NCI-H1092 treated with DMSO at 0.1 percent for 48 hours (cell line): ENCODE results near the gene ADARB2.
"Not testable (repeated sequence)": the region's sequence is repeated elsewhere in the genome, so short reads cannot be mapped to it uniquely, and the experiment has no call there.

ENCODE experiments used
- DNase-seq: peaks from one replicate; lab custom pipeline; 2025; lab: John Stamatoyannopoulos, UW

Gene ADARB2

DNA sequence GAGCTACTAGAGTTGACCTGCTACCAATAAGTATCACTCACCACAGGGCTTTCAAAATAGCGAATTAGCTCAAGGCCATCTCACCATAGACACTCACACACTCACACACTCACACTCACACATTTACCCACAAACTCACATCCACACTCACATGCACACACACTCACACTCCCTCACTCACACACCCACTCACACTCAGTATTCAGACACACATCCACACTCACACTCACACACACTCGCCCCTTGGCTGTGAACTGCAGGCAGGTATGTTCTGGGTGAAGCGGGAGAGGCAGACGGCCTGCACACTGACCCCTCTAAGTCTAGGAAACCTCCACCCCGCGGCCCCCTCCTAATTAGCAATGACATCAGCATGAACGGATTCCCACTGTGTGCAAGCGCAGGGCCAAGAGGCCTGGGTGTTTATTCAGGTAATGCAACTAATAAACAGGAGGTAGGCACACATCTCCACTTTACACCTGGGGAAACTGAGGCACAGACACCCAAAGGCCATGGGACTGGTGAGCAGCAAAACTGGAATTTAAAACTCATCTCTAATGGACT is 94.6 kb downstream of the ADARB2 start:
- DNase-seq, result no peak

DNA sequence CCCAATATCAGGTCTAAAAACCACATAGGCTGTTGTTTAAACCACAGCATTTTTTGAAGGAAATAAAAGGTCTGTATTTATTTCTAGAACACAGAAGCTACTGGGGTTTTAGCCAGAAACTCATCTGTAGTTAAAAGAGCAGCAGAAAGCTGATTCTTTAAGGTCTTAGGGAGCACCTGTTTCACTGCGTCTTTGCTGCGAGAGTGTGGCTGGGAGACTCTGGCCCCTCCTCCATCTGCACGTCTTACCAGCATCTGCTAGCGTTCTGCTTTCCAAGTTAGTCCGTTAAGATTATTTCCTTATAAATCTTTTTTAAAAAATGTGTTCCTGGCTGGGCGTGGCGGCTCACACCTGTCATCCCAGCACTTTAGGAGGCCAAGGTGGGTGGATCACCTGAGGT is 95.9 kb downstream of the ADARB2 start:
- no peak for DNase-seq

- peak; percentile 92 for DNase-seq
Measured at GRCh38 chr10:1638889-1639419, 98.4 kb downstream of the ADARB2 start.

- DNase-seq, result no peak
Measured at GRCh38 chr10:1635340-1635739, 102.0 kb downstream of the ADARB2 start.

GRCh38 chr10:1634239-1634638 is 103.1 kb downstream of the ADARB2 start:
- DNase-seq, result no peak

GRCh38 chr10:1633783-1634182 is 103.5 kb downstream of the ADARB2 start:
- no peak for DNase-seq

- no peak for DNase-seq
Measured at GRCh38 chr10:1632596-1632995, 104.7 kb downstream of the ADARB2 start.

- DNase-seq, result no peak
Measured at GRCh38 chr10:1632141-1632540, 105.2 kb downstream of the ADARB2 start.

DNA sequence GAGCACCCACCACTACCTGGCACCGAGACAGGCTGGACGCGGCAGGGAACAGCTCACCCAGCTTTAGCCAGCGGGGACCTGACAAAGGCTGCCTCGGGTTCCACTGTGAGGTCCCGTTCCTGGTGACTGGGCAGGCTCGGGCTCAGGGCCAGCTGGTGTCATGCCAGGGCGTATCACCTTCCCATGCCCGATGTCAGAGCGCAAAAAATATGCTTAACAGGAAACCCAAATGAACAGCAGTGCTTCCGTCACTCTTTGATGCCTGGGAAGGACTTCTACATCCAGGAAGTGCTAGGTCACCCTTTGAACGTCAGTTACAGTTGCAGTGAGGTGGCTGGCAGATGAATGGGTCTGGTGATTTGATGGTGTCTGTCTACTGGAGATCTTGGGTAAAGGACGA is 106.0 kb downstream of the ADARB2 start:
- peak; percentile 92 for DNase-seq

- DNase-seq, result no peak
Measured at GRCh38 chr10:1630304-1630703, 107.0 kb downstream of the ADARB2 start.

DNA sequence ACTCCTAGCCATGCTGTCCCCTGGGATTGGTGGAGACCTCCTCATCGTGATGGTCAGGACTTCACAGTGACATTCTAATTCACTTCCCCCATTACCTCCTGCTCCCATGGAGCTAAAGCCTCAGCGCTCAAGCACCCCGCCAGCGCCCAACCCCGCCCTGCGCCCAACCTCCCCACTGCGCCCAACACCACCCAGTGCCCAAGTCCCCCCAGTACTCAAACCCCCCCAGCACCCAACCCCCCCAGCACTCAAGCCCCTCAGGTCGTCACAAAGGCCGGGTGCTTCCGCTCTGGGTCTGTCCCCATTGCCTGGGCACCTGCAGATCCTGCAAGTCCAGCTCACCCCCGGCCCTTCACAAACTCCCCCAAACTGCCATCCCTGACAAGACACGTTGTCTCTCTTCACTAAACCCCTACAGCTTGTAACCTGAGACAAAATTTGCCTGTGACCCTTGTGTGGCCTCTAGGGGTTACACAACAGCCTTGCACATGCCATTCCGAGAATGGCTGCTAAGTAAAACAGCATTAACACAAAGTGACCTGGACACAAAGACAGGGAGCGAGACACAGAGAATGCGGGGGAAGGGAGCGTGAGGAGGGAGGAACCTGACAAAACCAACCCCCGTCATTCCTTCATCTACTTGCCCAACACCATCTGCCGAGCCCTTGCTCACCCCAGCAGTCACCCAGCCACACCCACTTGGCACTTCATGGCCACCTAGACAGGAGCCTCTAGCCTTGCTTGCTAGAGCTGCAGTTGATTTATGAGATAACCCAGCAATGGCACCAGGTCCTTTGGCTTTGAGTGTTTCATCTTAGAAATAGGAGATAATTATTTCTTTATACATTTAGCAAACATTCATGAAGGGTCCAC is 107.8 kb downstream of the ADARB2 start:
- no peak for DNase-seq

DNA sequence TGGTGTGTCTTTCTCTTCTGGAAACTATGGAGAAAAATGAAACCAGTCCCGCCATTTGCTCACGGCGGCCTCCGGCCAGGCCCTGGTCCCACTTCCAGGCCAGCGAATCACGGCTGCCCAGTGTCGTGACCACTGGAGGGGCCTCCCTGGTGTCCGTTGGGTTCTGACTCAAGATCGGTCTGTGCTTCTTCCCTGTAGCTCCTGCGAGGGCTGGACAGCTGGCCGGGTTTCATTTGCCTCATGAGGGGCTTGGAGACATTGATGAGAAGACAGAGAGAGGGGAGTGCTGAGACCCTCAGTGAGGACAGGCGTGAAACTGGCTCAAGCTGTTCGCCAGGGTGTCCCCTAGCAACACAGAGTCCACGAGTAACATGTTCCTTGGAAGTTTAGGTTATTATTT is 108.6 kb downstream of the ADARB2 start:
- DNase-seq, result no peak

DNA sequence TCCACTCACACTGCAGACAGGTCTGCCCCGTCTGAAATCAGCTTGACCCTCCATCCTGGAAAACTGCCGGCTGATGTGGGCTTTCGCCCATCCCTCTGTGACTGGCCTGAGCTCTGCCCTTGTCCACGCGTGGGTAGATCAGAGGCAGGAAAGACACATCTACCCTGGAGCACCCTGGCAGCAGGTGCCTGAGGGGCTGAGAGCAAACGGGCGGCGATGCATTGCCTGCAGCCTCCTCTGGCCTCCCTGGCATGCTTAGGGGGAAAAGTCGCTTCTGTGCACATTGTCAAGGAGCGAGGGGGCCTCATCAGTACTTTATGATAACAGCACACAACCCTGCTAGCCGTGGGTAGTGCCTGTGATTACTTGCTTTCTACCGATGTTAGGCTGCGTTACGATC is 109.4 kb downstream of the ADARB2 start:
- DNase-seq, result no peak

DNA sequence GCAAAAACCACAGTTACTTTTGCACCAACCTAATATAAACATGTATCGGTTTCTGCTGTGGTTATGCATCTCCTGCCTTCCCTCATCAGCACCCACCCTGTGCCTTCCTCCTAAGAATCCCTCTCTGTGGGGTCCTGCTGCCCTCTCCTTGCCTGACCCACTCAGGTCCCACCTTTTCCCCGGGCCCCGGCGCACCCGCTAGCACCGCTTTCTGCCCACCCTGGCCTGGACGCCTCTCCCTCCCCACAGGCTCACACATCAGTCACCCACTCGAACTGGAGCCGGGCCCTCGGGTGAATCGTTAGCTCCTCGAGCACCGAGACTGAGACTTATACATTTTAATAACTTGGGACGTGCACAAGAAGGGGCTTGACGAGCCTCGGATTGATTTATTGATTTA is 110.5 kb downstream of the ADARB2 start:
- no peak for DNase-seq

- no peak for DNase-seq
Measured at GRCh38 chr10:1626410-1626809, 110.9 kb downstream of the ADARB2 start.

GRCh38 chr10:1625731-1626130 is 111.6 kb downstream of the ADARB2 start:
- DNase-seq, result no peak

- no peak for DNase-seq
Measured at GRCh38 chr10:1625079-1625478, 112.2 kb downstream of the ADARB2 start.

- no peak for DNase-seq
Measured at GRCh38 chr10:1624240-1624639, 113.1 kb downstream of the ADARB2 start.

- DNase-seq, result no peak
Measured at GRCh38 chr10:1620803-1621202, 116.5 kb downstream of the ADARB2 start.

GRCh38 chr10:1617376-1618317 is 119.7 kb downstream of the ADARB2 start:
- DNase-seq, result not testable (repeated sequence)

DNA sequence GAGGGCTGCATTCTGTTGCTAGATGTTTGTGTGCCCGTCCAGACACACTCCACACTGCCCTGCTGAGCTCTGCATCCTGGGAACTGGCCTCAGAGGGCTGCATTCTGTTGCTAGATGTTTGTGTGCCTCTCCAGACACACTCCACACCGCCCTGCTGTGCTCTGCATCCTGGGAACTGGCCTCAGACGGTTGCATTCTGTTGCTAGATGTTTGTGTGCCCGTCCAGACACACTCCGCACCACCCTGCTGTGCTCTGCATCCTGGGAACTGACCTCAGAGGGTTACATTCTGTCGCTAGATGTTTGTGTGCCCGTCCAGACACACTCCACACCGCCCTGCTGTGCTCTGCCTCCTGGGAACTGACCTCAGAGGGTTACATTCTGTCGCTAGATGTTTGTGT is 120.6 kb downstream of the ADARB2 start:
- not testable (repeated sequence) for DNase-seq
